VCaP (cell line): ENCODE data around the gene LRRTM3.

Experiments
- H3K27ac ChIP-seq: fragments of 450-650 bp; 2 replicates; pipeline ENCODE4 v1.5.1; 2017
- TF ChIP-seq, protein P1 (sequence below): fragments of 450-650 bp; conservative IDR thresholded peaks from 2 replicates; pipeline ENCODE4 v1.5.1; 2017; ENCODE audit warnings: mild to moderate bottlenecking, moderate library complexity

Gene LRRTM3

GRCh38 chr10:67086327-67087134 is 160.7 kb downstream of the LRRTM3 start:
- no peak overlapping the region for H3K27ac ChIP-seq
- TF ChIP-seq, protein P1, sequence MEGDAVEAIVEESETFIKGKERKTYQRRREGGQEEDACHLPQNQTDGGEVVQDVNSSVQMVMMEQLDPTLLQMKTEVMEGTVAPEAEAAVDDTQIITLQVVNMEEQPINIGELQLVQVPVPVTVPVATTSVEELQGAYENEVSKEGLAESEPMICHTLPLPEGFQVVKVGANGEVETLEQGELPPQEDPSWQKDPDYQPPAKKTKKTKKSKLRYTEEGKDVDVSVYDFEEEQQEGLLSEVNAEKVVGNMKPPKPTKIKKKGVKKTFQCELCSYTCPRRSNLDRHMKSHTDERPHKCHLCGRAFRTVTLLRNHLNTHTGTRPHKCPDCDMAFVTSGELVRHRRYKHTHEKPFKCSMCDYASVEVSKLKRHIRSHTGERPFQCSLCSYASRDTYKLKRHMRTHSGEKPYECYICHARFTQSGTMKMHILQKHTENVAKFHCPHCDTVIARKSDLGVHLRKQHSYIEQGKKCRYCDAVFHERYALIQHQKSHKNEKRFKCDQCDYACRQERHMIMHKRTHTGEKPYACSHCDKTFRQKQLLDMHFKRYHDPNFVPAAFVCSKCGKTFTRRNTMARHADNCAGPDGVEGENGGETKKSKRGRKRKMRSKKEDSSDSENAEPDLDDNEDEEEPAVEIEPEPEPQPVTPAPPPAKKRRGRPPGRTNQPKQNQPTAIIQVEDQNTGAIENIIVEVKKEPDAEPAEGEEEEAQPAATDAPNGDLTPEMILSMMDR = no peak

GRCh38 chr10:67087135-67087425 is 161.2 kb downstream of the LRRTM3 start:
- no peak overlapping the region for H3K27ac ChIP-seq

DNA sequence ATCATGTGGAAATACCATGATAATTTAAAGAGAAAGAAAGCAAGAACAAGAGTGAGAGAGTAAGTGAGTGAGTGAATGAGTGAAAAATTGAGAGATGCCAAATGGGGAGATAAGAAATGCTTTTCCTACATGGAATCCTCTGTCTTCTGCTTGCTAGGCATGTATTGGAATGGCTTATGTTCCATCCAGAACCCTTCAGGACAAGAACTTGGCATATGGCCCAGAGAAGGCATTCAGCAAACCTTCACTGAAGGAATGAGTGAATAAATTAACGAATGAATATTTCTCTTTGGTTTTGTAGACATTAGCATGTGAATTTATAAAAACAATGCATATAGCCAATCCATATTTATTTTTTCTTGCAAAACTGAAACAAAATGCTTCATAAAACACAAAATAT is 162.2 kb downstream of the LRRTM3 start:
- TF ChIP-seq, protein P1 = no peak
- H3K27ac ChIP-seq = no peak overlapping the region

More at GRCh38 chr10:67087135-67087425, 161.2 kb downstream of the LRRTM3 start:
- TF ChIP-seq, protein P1 = no peak

- TF ChIP-seq, protein P1 = no peak
- H3K27ac ChIP-seq = no peak overlapping the region
Observed at GRCh38 chr10:67095531-67095930, 169.7 kb downstream of the LRRTM3 start.

GRCh38 chr10:67098461-67098860 is 172.6 kb downstream of the LRRTM3 start:
- H3K27ac ChIP-seq = no peak overlapping the region
- TF ChIP-seq, protein P1 = no peak

DNA sequence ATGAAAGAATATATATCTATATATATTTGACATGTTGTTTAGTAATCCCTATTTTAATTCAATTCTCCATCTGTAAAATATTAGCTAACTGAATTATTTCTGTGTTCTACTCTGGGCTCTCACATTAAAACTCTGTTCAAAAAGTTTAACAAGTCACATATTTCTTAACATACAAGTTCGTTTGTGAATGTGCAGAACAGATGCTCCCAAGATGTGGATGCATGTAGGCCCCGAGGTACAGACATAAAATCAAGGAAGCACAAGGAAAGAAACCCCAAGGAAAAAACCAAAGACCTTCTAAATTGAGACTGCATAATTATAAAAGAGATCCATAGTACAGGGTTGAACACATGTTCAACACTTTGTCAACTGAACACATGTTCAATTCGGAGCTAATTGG is 175.1 kb downstream of the LRRTM3 start:
- no peak overlapping the region for H3K27ac ChIP-seq
- TF ChIP-seq, protein P1 = no peak

- TF ChIP-seq, protein P1 = no peak
Observed at GRCh38 chr10:67107670-67108069, 181.8 kb downstream of the LRRTM3 start.

More at GRCh38 chr10:67107670-67108069, 181.8 kb downstream of the LRRTM3 start:
- no peak overlapping the region for H3K27ac ChIP-seq
